ENCODE data around the gene NOTCH4. TPM values are rescaled to one million over a fixed set of nuclear protein-coding genes. Genes with fewer than 3 reads are reported as not detected.

NOTCH4 gene
- total and polyA plus RNA-seq, 9 of the 15 experiments (the other 6 are each of a cell fraction or from before 2014, with no cell fraction given): 0.24 to 4.3 (median 1.7) TPM

DNA sequence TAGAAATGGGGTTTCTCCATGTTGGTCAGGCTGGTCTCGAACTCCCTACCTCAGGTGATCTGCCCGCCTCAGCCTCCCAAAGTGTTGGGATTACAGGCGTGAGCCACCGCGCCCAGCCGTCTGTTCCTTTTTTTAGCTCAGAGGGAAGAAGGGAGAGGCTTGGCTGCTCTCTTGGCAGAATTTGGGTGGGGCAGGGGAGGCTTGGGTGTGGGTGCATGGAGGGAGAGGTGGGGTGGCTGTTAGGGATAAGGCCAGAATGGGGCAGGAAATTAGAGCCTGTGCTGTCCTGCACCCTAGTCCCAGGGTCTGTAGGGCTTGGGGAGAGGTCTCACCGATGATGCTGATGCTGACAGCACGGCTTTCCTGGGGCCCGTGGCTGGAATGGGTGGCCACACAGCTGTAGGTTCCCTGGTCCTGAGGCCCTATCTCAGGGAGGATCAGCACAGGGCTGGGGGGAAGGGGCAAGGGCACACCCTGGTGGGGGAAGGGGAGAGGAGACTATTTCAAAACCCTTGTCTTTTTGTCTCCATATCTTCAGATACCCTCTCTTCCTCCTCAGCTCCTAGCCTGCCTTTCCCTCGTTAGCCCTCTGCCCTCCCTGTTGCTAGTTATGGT is 41.8 kb downstream of the NOTCH4 start (continued):
- TF ChIP-seq KDM5B (IDR thresholded peaks at IDR 0.05; ENCODE audit: insufficient replicate concordance, low read depth, low read length) (peak; percentile 48), DPF2 (IDR thresholded peaks at IDR 0.05) (0 out of 2 replicates have a peak, but pooled peaks have one; percentile 18), JUN (IDR thresholded peaks at IDR 0.05; ENCODE audit: borderline replicate concordance, low read depth, low read length) (no peak), JUN (CRISPR knock-in tag; IDR thresholded peaks at IDR 0.05; ENCODE audit: borderline replicate concordance) (no peak), HDAC6 (IDR thresholded peaks at IDR 0.05; ENCODE audit: low read depth, low read length) (no peak), CLOCK (CRISPR knock-in tag; IDR thresholded peaks at IDR 0.05; ENCODE audit: borderline replicate concordance) (no peak), ZNF12 (CRISPR knock-in tag; IDR thresholded peaks at IDR 0.05) (no peak), MAZ (CRISPR knock-in tag; conservative IDR thresholded peaks at IDR 0.05 in 1 of 2, IDR thresholded peaks at IDR 0.05 in 1 of 2) (peak; percentile 14 to 35; a peak in 3 of 4 replicates), ZFX (CRISPR knock-in tag; IDR thresholded peaks at IDR 0.05) (no peak), ZBTB8A (IDR thresholded peaks at IDR 0.05; ENCODE audit: partially characterized antibody) (no peak), BRD4 (IDR thresholded peaks at IDR 0.05) (no peak)
- TF ChIP-seq, protein P1, sequence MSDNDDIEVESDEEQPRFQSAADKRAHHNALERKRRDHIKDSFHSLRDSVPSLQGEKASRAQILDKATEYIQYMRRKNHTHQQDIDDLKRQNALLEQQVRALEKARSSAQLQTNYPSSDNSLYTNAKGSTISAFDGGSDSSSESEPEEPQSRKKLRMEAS (CRISPR knock-in tag; IDR thresholded peaks at IDR 0.05): no peak

All from K562 (cell line).